GM23338 (cell line): ENCODE results near the gene NOX4.

Experiments
- CREB1 ChIP-seq: fragments of 250-450 bp; sonication (Bioruptor Pico); IDR thresholded peaks from 2 replicates; pipeline ENCODE4 v1.5.0; 2020; ENCODE audit warnings: low read depth, mild to moderate bottlenecking, moderate library complexity
- EZH2 ChIP-seq: fragments of 200-600 bp; sonication (generic); IDR thresholded peaks from one replicate; pipeline ENCODE4 v1.8.0; 2017; ENCODE audit warnings: antibody characterized with exemption, mild to moderate bottlenecking, low read depth; ENCODE audit not compliant: unreplicated experiment
- EZH2phosphoT487 ChIP-seq: fragments of 200-600 bp; sonication (generic); IDR thresholded peaks from one replicate; pipeline ENCODE4 v1.8.1; 2018; ENCODE audit warnings: antibody characterized with exemption; ENCODE audit not compliant: unreplicated experiment
- JUNB ChIP-seq: IDR thresholded peaks from one replicate; pipeline ENCODE4 v1.6.1; 2016; ENCODE audit warnings: antibody characterized with exemption; ENCODE audit not compliant: unreplicated experiment
- NANOG ChIP-seq: IDR thresholded peaks from 2 replicates; pipeline ENCODE4 v1.6.1; 2016; ENCODE audit warnings: antibody characterized with exemption, borderline replicate concordance
- POLR2AphosphoS5 ChIP-seq: IDR thresholded peaks from 2 replicates; pipeline ENCODE4 v1.6.1; 2016; ENCODE audit warnings: antibody characterized with exemption, low read depth
- ZNF114 ChIP-seq: fragments of 250-450 bp; sonication (Bioruptor Pico); IDR thresholded peaks from 2 replicates; pipeline ENCODE4 v1.5.0; 2020; ENCODE audit warnings: mild to moderate bottlenecking, moderate library complexity
- TF ChIP-seq, protein P1 (sequence below), 2 experiments: fragments of 200-600 bp in 1 of 2; sonication (generic) in 1 of 2; conservative IDR thresholded peaks; 2 replicates each; pipeline versions ENCODE4 v1.5.1 to v1.6.1; 2016 to 2017; ENCODE audit warnings: antibody characterized with exemption in 2 of 2, low read depth in 2 of 2, mild to moderate bottlenecking in 2 of 2, moderate library complexity in 1 of 2
- TF ChIP-seq, protein P2 (sequence below): IDR thresholded peaks from one replicate; pipeline ENCODE4 v1.6.1; 2018; ENCODE audit warnings: antibody characterized with exemption; ENCODE audit not compliant: unreplicated experiment
- TF ChIP-seq, protein P3 (sequence below): IDR thresholded peaks from 2 replicates; pipeline ENCODE4 v1.6.1; 2016; ENCODE audit warnings: antibody characterized with exemption

DNA sequence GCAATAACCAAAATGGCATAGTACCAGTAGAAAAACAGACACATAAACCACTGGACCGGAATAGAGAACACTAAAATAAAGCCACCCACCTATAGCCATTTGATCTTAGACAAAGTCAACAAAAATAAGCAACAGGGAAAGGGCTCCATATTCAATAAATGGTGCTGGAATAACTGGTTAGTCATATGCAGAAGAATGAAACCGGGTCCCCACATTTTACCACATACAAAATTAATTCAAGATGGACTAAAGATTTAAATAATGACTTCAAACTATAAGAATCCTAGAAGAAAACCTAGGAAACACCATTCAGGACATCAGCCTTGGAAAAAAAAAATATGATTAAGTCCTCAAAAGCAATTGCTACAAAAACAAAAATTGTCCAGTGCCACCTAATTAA is 30.1 kb upstream of the NOX4 start:
- TF ChIP-seq JUNB (no peak), POLR2AphosphoS5 (no peak), NANOG (no peak), EZH2 (no peak), EZH2phosphoT487 (no peak), ZNF114 (CRISPR knock-in tag) (no peak), CREB1 (CRISPR knock-in tag) (no peak)
- TF ChIP-seq, protein P1, sequence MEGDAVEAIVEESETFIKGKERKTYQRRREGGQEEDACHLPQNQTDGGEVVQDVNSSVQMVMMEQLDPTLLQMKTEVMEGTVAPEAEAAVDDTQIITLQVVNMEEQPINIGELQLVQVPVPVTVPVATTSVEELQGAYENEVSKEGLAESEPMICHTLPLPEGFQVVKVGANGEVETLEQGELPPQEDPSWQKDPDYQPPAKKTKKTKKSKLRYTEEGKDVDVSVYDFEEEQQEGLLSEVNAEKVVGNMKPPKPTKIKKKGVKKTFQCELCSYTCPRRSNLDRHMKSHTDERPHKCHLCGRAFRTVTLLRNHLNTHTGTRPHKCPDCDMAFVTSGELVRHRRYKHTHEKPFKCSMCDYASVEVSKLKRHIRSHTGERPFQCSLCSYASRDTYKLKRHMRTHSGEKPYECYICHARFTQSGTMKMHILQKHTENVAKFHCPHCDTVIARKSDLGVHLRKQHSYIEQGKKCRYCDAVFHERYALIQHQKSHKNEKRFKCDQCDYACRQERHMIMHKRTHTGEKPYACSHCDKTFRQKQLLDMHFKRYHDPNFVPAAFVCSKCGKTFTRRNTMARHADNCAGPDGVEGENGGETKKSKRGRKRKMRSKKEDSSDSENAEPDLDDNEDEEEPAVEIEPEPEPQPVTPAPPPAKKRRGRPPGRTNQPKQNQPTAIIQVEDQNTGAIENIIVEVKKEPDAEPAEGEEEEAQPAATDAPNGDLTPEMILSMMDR (conservative IDR thresholded peaks at IDR 0.05; ENCODE audit: low read depth in 2 of 2): no peak
- TF ChIP-seq, protein P2, sequence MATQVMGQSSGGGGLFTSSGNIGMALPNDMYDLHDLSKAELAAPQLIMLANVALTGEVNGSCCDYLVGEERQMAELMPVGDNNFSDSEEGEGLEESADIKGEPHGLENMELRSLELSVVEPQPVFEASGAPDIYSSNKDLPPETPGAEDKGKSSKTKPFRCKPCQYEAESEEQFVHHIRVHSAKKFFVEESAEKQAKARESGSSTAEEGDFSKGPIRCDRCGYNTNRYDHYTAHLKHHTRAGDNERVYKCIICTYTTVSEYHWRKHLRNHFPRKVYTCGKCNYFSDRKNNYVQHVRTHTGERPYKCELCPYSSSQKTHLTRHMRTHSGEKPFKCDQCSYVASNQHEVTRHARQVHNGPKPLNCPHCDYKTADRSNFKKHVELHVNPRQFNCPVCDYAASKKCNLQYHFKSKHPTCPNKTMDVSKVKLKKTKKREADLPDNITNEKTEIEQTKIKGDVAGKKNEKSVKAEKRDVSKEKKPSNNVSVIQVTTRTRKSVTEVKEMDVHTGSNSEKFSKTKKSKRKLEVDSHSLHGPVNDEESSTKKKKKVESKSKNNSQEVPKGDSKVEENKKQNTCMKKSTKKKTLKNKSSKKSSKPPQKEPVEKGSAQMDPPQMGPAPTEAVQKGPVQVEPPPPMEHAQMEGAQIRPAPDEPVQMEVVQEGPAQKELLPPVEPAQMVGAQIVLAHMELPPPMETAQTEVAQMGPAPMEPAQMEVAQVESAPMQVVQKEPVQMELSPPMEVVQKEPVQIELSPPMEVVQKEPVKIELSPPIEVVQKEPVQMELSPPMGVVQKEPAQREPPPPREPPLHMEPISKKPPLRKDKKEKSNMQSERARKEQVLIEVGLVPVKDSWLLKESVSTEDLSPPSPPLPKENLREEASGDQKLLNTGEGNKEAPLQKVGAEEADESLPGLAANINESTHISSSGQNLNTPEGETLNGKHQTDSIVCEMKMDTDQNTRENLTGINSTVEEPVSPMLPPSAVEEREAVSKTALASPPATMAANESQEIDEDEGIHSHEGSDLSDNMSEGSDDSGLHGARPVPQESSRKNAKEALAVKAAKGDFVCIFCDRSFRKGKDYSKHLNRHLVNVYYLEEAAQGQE: no peak
- TF ChIP-seq, protein P3, sequence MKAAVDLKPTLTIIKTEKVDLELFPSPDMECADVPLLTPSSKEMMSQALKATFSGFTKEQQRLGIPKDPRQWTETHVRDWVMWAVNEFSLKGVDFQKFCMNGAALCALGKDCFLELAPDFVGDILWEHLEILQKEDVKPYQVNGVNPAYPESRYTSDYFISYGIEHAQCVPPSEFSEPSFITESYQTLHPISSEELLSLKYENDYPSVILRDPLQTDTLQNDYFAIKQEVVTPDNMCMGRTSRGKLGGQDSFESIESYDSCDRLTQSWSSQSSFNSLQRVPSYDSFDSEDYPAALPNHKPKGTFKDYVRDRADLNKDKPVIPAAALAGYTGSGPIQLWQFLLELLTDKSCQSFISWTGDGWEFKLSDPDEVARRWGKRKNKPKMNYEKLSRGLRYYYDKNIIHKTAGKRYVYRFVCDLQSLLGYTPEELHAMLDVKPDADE: no peak
